ENCODE data around the gene GGA2.
A peak's percentile ranks its signal among the peaks of the same experiment; 100 is the strongest.
"Not testable (repeated sequence)": the region's sequence is repeated elsewhere in the genome, so short reads cannot be mapped to it uniquely, and the experiment has no call there.

GGA2 gene, protein sequence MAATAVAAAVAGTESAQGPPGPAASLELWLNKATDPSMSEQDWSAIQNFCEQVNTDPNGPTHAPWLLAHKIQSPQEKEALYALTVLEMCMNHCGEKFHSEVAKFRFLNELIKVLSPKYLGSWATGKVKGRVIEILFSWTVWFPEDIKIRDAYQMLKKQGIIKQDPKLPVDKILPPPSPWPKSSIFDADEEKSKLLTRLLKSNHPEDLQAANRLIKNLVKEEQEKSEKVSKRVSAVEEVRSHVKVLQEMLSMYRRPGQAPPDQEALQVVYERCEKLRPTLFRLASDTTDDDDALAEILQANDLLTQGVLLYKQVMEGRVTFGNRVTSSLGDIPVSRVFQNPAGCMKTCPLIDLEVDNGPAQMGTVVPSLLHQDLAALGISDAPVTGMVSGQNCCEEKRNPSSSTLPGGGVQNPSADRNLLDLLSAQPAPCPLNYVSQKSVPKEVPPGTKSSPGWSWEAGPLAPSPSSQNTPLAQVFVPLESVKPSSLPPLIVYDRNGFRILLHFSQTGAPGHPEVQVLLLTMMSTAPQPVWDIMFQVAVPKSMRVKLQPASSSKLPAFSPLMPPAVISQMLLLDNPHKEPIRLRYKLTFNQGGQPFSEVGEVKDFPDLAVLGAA

DNA sequence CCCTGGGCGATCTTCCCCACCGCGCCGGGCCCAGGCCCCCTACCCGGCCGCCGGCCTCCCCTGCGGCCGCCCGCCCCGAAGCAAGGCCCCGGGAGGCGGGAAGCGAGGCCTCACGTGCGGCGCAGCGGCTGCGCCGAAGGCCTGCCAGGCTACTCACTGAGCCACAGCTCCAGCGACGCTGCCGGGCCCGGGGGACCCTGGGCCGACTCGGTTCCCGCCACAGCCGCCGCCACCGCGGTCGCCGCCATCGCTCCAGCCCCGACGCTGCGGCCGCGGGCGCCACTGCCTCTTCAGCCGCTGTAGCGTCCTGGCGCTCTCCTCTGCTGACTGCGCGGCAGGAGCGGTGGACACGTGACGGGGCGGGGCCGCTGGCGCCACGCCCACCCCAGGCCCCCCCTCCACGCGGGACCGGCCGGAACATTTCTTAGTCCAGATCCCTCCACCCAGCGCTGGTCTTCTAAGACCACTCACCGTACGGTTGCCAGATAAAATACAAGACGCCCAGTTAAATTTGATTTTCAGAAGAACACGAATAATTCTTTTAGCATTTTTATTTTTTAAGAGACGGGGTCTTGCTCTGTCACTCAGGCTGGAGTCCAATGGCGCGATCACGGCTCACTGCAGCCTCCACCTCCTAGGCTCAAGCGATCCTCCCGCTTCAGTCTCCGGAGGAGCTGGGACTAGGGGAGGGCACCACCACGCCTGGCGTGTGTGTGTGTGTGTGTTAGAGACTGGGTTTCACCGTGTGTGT is at the start of gene GGA2:
Gene GGA2 (minus strand): TSS at position 331 of the 751 bp plus-strand sequence. CDS start 83 bp downstream, at position 248.
- DNase-seq, result peak; percentile 63

DNA sequence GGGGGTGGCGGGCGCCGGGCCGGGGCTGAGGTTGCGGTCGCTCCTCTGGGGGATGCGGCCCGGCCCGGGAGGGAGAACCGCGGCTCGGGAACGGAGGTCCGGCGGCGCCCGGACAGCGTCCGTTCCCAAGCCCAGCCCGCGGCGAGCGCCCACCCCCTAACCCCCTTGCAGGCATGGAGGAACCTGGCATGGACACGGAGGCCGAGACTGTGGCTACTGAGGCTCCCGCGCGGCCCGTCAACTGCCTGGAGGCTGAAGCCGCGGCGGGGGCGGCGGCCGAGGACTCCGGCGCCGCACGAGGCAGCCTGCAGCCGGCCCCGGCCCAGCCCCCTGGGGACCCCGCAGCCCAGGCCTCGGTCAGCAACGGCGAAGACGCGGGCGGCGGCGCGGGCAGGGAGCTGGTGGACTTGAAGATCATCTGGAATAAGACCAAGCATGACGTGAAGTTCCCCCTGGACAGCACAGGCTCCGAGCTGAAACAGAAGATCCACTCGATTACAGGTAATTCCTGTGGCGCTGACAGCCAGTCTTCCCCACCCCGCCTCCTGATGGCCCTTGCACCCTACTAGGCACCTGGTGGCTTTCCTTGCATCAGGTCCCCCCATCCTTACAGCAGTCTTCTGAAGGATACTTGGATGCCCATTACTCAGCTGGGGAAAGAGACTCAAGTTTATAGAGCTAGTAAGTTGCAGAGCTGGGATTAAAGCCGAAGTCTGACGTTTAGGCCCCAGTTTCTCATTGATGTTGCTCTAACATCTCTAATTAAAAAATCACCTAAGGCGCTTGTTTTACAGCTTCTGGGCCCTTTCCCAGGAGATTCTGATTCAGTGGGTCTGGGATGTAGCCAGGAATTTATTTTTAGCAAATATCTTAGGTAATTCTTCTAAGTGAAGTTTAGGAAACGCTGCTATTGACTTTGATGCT is 47.7 kb upstream of the GGA2 start:
- no peak for DNase-seq

DNA sequence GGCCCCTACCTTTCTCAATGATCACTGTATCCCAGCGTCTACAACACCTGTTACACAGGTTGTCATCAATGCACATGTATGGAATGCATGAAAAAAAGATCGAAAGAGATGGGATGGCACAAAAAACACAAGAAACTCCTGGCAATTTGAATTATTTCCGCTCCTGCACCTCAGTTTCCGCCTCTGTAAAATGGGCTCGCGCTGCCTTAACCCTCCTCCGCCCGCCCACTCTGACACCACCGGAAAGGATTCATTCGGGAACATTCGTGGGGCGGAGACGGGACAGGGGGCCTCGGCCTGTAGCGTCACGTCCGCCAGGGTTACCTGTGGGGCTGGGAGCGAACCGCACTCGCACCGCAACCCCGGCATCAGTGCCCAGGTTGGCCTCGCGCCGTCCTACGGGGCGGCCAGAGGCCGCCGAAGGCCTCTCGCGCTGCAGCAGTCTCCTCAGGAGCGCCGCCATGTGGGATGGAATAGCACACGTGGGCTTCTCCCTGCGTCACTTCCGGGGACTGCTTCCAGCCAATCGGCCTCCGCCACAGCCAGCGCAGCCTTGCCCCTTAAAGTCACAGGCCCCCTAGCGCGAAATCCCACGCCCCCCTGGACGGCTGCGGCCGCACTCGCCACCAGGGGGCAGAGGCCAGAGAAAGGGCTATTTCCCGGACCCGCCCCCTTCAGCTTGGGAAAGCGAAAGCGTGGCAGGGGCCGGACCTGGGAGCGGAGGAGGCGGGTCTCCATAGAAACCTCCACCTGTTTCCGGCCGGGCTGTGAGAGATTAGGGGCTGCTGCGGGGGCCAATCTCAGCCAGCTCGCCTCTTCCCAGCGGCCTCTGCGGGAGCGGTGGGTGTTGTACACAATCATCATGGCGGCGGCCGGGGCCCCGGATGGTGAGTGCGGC is 46.8 kb upstream of the GGA2 start, which contains the start of the genes EARS2 and UBFD1:
Gene EARS2 (minus strand): TSS at position 470 of the 898 bp plus-strand sequence. CDS start 7 bp downstream, at position 463.
Gene UBFD1 (plus strand): TSS at position 847 of the 898 bp plus-strand sequence. CDS start 16 bp downstream, at position 863.
- DNase-seq, result peak; percentile 98

DNA sequence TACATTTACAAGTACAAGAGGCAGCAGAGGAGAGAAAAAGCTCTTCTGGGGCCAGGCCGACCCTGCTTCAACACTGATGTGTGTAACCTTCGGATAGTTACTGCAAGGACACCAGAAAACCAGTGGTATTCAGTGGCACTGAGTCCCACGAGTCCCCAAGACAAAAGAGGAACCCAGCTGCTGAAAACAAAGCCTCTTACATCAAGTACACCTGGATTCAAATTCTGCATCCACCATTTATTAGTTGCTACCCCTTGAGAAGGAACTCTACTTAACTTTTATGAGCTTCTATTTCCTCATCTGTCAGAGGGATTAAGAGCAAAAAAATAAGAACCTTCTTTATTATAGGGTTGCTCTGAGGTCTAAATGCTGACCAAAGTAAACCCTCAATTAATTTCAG is 44.2 kb upstream of the GGA2 start:
- DNase-seq, result no peak

DNA sequence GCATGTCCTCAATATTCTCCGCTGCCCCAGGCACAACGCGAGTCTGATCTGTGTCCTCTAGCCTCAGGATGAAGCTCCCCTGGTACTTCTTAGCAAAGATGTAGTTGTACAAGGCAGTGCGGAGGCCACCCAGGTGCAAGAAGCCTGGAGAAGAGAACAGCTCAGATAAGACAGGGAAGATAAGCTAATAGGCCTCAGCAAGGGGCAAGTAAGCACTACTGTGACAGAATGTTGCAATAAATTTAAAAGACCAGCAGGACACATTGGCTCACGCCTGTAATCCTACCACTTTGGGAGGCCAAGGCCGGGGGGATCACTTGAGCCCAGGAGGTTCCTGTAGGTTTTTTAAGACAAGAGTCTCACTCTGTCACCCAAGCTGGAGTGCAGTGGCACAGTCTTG is 41.9 kb upstream of the GGA2 start:
- no peak for DNase-seq

DNA sequence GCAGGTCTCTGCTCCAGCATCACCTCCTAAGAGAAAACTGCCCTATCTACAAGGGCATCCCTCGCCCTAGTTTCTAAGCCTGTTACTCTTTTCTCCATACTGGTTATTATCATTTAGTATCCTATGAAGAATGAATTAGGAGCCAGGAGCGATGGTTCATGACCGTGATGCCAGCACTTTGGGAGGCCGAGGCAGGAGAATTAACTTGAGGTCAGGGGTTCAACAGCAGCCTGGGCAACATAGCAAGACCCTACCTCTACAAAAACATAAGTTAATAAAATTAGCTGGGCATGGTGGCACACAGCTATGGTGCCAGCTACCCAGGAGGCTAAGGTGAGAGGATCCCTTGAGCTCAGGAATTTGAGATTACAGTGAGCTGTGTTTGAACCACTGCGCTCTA is 39.6 kb upstream of the GGA2 start:
- no peak for DNase-seq

DNA sequence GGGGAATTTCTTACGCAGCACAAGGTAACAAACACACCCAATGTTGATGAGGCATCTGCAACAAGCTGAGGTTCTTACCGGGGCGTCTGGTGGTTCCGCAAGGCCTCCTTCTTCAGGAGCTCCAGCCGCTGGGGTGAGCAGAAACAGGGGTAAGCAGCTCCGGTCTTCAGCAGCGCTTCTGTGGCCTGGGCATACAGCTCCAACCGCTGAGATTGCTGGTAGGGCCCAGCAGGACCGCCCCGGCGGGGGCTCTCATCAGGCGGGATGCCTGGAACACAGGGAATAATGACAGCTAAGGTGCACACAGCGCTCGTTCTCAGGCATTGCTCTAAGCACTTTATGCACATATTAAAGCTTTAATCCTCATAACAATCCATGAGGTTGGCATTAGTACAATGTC is 34.1 kb upstream of the GGA2 start:
- no peak for DNase-seq

DNA sequence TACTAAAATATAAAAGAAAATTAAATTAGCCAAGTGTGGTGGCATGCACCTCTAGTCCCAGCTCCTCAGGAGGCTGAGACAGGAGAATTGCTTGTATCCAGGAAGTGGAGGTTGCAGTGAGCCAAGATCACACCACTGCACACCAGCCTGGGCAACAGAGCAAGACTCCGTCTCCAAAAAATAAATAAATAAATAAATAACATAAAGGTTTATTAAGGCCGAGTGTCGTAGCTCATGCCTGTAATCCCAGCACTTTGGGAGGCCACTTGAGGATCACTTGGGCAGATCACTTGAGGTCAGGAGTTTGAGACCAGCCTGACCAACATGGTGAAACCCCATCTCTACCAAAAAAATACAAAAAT is 30.5 kb upstream of the GGA2 start:
- DNase-seq, result not testable (repeated sequence)

DNA sequence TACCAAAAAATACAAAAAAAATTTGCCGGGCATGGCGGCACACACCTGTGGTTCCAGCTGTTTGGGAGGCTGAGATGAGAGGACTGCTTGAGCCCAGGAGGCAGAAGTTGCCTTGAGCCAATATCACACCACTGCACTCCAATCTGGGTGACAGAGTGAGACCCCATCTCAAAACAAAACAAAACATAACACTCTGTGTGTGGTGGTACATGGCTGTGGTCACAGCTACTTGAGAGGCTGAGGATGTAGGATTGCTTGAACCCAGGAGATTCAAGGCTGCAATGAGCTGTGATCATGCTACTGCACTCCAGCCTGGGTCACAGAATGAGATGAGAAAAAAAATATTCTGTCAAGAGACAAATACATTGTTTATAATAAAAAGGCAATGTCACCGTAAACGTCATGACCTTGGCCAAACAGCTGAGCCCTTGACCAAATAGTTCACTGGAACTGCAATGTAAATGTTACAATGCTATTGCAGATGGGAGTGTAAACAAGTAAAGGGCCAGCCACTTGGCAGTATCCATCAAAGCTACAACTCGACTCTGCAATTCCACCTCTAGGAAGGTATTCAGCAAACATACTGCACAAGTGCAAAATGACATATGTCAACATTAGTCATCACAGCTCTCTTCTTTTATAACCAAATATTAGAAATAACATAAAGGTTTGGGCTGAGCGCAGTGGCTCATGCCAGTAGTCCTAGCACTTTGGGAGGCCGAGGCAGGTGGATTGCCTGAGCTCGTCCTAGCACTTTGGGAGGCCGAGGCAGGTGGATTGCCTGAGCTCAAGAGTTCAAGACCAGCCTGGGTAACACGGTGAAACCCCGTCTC is 29.9 kb upstream of the GGA2 start:
- no peak for DNase-seq

DNA sequence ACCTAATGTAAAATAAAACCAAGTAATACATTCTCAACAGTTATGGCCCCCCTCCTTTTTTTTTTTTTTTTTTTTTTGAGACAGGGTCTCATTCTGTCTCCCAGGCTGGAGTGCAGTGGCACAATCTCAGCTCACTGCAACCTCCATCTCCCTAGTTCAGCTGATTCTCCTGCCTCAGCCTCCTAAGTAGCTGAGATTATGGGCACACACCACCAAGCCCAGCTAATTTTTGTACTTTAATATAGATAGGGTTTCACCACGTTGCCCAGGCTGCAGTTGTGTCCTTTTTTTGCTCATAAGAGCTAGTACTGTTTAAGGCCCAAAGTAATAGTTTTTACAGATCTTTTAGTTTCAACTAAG is 28.6 kb upstream of the GGA2 start:
- DNase-seq, result no peak

DNA sequence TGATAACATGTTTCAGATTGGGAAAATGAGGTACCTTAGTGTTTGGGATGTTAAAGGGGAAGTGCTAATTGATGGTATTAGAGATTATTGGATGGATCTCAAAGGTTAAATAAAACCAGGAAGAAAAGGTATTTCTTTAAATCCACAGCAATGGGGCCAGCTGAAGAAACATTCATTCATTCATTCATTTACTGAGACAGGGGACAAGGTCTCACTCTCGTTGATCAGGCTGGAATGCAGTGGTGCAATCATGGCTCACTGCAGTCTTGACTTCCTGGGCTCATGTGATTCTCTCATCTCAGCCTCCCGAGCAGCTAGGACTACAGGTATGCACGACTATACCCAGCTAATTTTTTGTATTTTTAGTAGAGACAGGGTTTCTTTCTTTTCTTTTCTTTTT is 27.1 kb upstream of the GGA2 start:
- DNase-seq, result no peak

DNA sequence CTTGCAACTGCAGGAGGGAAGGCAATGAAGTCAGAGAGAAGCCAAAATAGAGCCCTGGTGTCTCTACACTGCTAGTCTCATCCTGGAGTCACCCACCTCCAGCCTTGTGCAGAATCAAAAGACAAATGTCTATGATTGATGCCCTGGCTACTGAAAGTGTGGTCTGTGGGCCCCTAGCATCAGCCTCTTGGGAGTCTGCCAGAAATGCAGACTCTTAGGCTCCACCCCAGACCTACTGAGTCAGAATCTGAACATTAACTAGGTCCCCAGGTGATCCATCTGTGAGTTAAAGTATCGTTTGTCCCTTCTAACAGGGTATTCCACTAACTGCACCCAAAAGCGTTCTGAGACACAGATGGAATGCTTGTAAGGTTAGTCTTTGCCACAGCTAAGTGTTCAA is 25.6 kb upstream of the GGA2 start:
- DNase-seq, result no peak

DNA sequence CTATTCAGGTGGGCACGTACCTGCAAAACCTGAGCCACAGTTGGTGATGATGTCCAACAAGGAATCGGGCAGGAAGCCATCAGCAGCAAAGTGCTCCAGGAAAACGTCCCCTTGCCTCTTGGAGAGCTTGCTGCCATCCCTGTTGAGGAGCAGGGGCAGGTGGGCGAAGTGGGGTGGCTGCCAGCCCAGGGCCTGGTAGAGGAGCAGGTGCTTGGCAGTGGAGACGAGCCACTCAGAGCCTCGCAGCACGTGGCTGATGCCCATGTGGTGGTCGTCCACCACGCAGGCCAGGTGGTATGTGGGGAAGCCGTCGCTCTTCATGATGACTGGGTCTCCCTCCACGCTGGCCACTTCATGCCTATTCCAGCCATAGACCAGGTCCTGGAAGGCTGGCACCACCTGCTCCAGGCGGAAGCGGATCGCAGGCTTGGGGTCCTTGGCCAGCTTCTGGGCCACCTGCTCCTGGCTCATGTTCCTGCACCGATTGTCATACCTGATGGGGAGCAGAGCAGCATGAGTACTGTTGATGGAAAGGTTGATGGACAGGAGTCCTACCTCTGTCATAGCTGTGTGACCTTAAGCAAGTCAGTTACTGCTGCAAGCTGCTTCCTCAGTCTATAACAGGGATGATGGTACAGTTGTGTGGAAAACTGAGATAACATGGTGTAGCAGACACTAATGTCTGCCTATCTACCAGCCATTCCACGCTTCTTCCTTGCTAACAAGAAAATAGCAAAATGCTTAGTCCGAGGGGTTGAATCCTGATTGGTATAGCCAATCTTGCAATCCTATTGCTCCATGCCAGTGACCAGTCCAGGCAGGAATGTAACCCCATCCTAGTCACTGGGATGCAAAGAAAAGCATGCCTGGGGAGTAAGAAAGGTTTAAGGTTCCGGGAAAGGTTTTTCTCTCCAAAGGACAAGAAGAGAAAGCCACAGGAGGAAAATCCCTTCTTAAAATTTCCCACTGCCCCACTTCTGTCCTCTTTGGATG is 24.9 kb upstream of the GGA2 start:
- no peak for DNase-seq

DNA sequence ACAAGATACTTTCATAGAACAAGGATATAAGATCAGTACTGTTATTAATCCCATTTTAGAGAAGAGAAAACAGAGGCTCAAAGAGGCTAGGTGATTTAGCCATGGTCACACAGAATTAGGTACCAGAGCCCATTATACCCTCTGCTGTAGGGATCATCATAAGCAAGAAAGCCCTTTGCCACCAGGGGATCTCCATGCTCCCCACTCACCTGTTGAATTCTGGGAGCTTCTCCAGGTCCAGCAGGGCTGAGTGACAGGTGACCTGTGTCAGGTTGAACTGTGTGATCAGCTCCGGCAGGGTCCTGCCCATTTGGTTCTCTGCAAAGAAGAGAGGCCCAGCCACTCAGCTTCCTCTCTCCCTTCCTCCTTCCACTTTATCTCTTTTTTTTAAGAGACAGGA is 22.2 kb upstream of the GGA2 start:
- no peak for DNase-seq

DNA sequence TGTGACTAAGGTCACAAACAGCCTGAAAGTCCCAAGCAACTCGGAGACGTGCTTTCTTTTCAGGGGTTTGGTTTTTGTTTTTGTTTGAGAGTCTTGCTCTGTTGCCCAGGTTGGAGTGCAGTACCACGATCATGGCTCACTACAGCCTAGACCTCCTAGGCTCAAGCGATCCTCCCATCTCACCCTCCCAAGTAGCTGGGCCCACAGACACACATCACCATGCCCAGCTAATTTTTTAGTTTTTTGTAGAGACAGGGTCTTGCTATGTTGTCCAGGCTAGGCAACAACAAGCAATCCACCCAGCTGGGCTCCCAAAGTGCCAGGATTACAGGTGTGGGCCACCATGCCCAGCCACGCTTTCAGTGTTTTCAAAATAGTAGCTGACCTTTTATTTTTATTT is 19.8 kb upstream of the GGA2 start:
- no peak for DNase-seq

DNA sequence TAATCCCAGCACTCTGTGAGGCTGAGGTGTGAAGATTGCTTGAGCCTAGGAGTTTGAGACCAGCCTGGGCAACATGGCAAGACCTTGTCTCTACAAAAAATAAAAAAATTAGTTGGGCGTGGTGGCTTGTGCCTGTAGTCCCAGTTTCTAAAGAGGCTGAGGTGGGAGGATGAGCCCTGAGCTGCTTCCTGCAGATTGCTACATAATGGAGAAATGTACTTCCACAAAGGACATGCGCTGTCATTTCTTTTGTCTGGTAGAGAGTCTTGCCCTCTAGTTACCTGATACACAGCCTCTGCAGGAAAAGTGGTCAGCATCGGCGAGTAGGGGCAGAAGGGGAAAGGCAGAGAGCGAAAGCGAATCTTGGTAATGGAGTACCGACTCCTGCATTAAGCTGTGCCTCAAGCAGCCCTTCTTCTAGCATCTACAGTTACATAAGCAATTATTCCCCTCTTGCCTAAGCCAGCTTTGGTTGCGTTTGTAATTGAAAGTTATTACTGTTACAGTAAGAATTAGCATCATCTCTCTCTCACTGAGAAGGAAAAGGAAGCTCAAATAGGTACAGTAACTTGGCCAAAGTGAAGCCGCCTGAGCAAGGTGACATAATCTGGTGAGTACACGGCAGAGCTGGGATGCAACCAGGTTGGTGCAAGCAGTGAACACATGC is 18.5 kb upstream of the GGA2 start:
- DNase-seq, result no peak

DNA sequence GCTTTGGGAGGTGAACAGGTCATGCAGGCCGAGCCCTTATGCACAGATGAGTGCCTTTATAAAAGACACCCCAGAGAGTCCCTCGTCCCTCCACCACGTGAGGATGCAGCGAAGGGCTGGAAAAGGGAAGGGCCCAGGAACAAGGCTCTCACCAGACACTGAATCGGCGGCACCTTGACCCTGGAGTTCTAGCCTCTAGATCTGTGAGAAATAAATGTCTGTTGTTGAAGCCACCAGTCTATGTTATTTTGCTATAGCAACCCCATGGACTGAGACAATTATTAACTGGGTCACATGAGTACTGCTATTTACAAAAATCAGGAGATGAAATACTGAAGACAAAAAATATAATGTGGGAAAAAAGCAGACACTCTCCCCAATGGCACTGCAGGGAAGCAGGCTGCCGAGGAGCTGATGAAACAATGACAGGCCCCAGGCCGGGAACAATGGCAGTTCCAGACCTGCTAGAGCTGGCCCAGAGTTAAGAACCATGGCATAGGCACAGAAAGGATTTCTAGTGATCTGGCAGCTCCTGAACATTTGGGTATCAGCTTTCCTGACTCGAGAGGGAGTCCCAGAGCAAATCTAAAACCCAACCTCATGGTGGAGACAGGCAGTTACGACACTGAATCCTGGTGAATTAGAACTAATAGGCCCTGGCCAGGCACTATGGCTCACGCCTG is 17.8 kb upstream of the GGA2 start:
- DNase-seq, result no peak

DNA sequence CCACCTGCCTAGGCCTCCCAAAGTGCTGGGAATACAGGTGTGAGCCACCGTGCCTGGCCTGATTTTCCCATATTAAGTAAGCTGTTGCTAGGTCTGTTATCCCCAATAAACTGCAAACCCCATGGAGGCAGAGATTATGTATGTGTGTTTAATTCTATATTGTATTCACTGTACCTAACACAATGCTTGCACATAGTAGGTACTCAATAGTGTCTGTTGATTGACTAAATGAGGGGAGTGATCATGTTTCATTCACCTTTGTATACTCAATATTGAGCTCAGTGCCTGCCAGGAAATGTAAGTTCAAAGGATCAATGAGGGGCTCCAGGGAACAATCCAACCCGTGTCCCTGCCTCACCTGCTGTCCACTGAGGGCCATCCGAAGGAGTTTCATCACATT is 14.6 kb upstream of the GGA2 start:
- DNase-seq, result no peak
